Stomach smooth muscle (tissue), 2 donors: ENCODE results near the gene CALML5.

Experiments
- H3K27ac ChIP-seq: one replicate; pipeline ENCODE4 v1.7.0; 2013; ENCODE audit warnings: mild to moderate bottlenecking, low read length, inconsistent platforms
- H3K27me3 ChIP-seq, 2 donors: one replicate each; pipeline ENCODE4 v1.7.0; 2013; ENCODE audit warnings: low read length in 2 of 2; ENCODE audit not compliant: insufficient read depth in 2 of 2, control insufficient read depth in 1 of 2
- H3K36me3 ChIP-seq, 2 donors: one replicate each; pipeline ENCODE4 v1.7.0; 2013; ENCODE audit warnings: low read length in 2 of 2; ENCODE audit not compliant: control insufficient read depth in 2 of 2, insufficient read depth in 2 of 2
- H3K4me1 ChIP-seq: one replicate; pipeline ENCODE4 v1.7.0; 2013; ENCODE audit warnings: low read length; ENCODE audit not compliant: control insufficient read depth, insufficient read depth
- H3K4me3 ChIP-seq, 2 donors: one replicate each; pipeline ENCODE4 v1.7.0; 2013; ENCODE audit warnings: low read length in 2 of 2
- H3K9ac ChIP-seq, 2 donors: one replicate each; pipeline ENCODE4 v1.7.0; 2013; ENCODE audit warnings: low read length in 2 of 2, mild to moderate bottlenecking in 1 of 2
- H3K9me3 ChIP-seq, 2 donors: one replicate each; pipeline ENCODE4 v1.7.0; 2013; ENCODE audit warnings: low read length in 2 of 2; ENCODE audit not compliant: control insufficient read depth in 2 of 2
- donor health status: healthy.
- donor health status: Pancreatic carcinoma.

CALML5 gene

GRCh38 chr10:5525561-5526341 is 26.4 kb upstream of the CALML5 start:
- H3K36me3 ChIP-seq = no peaks in the 10 kb centered on the region
- no peak overlapping the region for H3K4me3 ChIP-seq
- H3K9ac ChIP-seq = no peak overlapping the region
- H3K27ac ChIP-seq = no peak overlapping the region
- peaks cover 22% of the 10 kb centered on the region for H3K4me1 ChIP-seq
- no peaks in the 10 kb centered on the region for H3K27me3 ChIP-seq
- H3K9me3 ChIP-seq = no peaks in the 10 kb centered on the region

- Histone ChIP-seq H3K36me3 (no peaks in the 10 kb centered on the region), H3K9ac (no peak within 1 kb of the TSS), H3K4me3 (no peak within 1 kb of the TSS), H3K27me3 (no peaks in the 10 kb centered on the region), H3K27ac (no peak within 1 kb of the TSS), H3K9me3 (no peaks in the 10 kb centered on the region), H3K4me1 (peaks cover 14% of the 10 kb centered on the region)
Measured at GRCh38 chr10:5524641-5525560, 25.5 kb upstream of the CALML5 start, which contains the start of gene CALML3. CALML3 (plus strand) TSS chr10:5524961; CDS start chr10:5525086, 125 bp downstream.

- H3K36me3 ChIP-seq = no peaks in the 10 kb centered on the region
- H3K9me3 ChIP-seq = no peaks in the 10 kb centered on the region
- H3K4me1 ChIP-seq = peaks cover 10% of the 10 kb centered on the region
- H3K27me3 ChIP-seq = no peaks in the 10 kb centered on the region
- no peak overlapping the region for H3K9ac ChIP-seq
- no peak overlapping the region for H3K4me3 ChIP-seq
- H3K27ac ChIP-seq = no peak overlapping the region
Measured at GRCh38 chr10:5523796-5524574, 24.6 kb upstream of the CALML5 start.

GRCh38 chr10:5522913-5523560 is 23.7 kb upstream of the CALML5 start:
- Histone ChIP-seq H3K4me1 (peaks cover 6% of the 10 kb centered on the region), H3K36me3 (no peaks in the 10 kb centered on the region), H3K27me3 (no peaks in the 10 kb centered on the region), H3K4me3 (no peak overlapping the region), H3K9me3 (no peaks in the 10 kb centered on the region), H3K27ac (no peak overlapping the region), H3K9ac (no peak overlapping the region)

- no peaks in the 10 kb centered on the region for H3K36me3 ChIP-seq
- no peaks in the 10 kb centered on the region for H3K27me3 ChIP-seq
- no peak overlapping the region for H3K4me3 ChIP-seq
- peaks cover 4% of the 10 kb centered on the region for H3K4me1 ChIP-seq
- H3K9ac ChIP-seq = no peak overlapping the region
- no peak overlapping the region for H3K27ac ChIP-seq
- H3K9me3 ChIP-seq = no peaks in the 10 kb centered on the region
Measured at GRCh38 chr10:5519054-5519453, 19.7 kb upstream of the CALML5 start.

- H3K9ac ChIP-seq = no peak overlapping the region
- no peaks in the 10 kb centered on the region for H3K9me3 ChIP-seq
- no peak overlapping the region for H3K4me3 ChIP-seq
- no peaks in the 10 kb centered on the region for H3K27me3 ChIP-seq
- H3K4me1 ChIP-seq = peaks cover 4% of the 10 kb centered on the region
- no peak overlapping the region for H3K27ac ChIP-seq
- H3K36me3 ChIP-seq = no peaks in the 10 kb centered on the region
Measured at GRCh38 chr10:5518143-5518542, 18.8 kb upstream of the CALML5 start.

- Histone ChIP-seq H3K4me1 (peaks cover 4% of the 10 kb centered on the region), H3K4me3 (no peak overlapping the region), H3K9me3 (no peaks in the 10 kb centered on the region), H3K9ac (no peak overlapping the region), H3K27me3 (no peaks in the 10 kb centered on the region), H3K27ac (no peak overlapping the region), H3K36me3 (no peaks in the 10 kb centered on the region)
Measured at GRCh38 chr10:5517546-5517945, 18.2 kb upstream of the CALML5 start.

GRCh38 chr10:5515948-5516761 is 16.8 kb upstream of the CALML5 start:
- H3K4me3 ChIP-seq = no peak overlapping the region
- no peak overlapping the region for H3K9ac ChIP-seq
- no peaks in the 10 kb centered on the region for H3K9me3 ChIP-seq
- H3K4me1 ChIP-seq = peaks cover 4% of the 10 kb centered on the region
- no peaks in the 10 kb centered on the region for H3K36me3 ChIP-seq
- H3K27ac ChIP-seq = no peak overlapping the region
- no peaks in the 10 kb centered on the region for H3K27me3 ChIP-seq

GRCh38 chr10:5514226-5514850 is 15.0 kb upstream of the CALML5 start:
- Histone ChIP-seq H3K9ac (no peak overlapping the region), H3K36me3 (no peaks in the 10 kb centered on the region), H3K9me3 (no peaks in the 10 kb centered on the region), H3K4me3 (no peak overlapping the region), H3K27ac (no peak overlapping the region), H3K4me1 (peaks cover 4% of the 10 kb centered on the region), H3K27me3 (no peaks in the 10 kb centered on the region)
